WTC11 (cell line): ENCODE data around the gene PROSER2. TPM values are rescaled to one million over a fixed set of nuclear protein-coding genes. Genes with fewer than 3 reads are reported as not detected.

Experiments used
- ATAC-seq: fragments of 200-7000 bp; cut with Tn5 transposase; 2 replicates; pipeline ENCODE4 v1.10.0; 2021; ENCODE audit warnings: mild to moderate bottlenecking, moderate library complexity
- CTCF ChIA-PET: fragments of 300-600 bp; sonication (Branson Sonifier 250); formaldehyde crosslinking; loops from one replicate; lab custom pipeline; 2021; ENCODE audit warnings: antibody characterized with exemption; lab: Charles Lee
- POLR2A ChIA-PET: fragments of 350-600 bp; sonication (Branson Sonifier 250); formaldehyde crosslinking; loops from one replicate; lab custom pipeline; 2021; ENCODE audit warnings: antibody characterized with exemption; lab: Charles Lee
- DNase-seq: peaks from one replicate; pipeline ENCODE4 v3.0.0; 2021; ENCODE audit warnings: low spot score
- H3K27ac Mint-ChIP-seq: 2 replicates; pipeline ENCODE4 v1.8.0; 2021; ENCODE audit warnings: mixed read lengths
- H3K27me3 Mint-ChIP-seq: 2 replicates; pipeline ENCODE4 v1.8.0; 2021; ENCODE audit warnings: low read depth, mild to moderate bottlenecking, moderate library complexity, mixed read lengths
- H3K36me3 Mint-ChIP-seq: 2 replicates; pipeline ENCODE4 v1.8.0; 2021; ENCODE audit warnings: mixed read lengths
- H3K4me1 Mint-ChIP-seq: 2 replicates; pipeline ENCODE4 v1.8.0; 2022; ENCODE audit warnings: mixed read lengths
- H3K4me3 Mint-ChIP-seq: 2 replicates; pipeline ENCODE4 v1.8.0; 2021; ENCODE audit warnings: mild to moderate bottlenecking, moderate library complexity, mixed read lengths
- H3K9me3 Mint-ChIP-seq: 2 replicates; pipeline ENCODE4 v1.8.0; 2021; ENCODE audit warnings: mixed read lengths
- AR ChIP-seq: fragments of 250-450 bp; sonication (Bioruptor Pico); IDR thresholded peaks from 2 replicates; pipeline ENCODE4 v1.9.0; 2021; ENCODE audit warnings: mild to moderate bottlenecking
- ATF1 ChIP-seq: sonication (generic); formaldehyde crosslinking; IDR thresholded peaks from 2 replicates; pipeline ENCODE4 v1.8.1; 2023; ENCODE audit warnings: mild to moderate bottlenecking, moderate library complexity, missing genetic modification reagents
- ATF2 ChIP-seq: sonication (generic); formaldehyde crosslinking; IDR thresholded peaks from 2 replicates; pipeline ENCODE4 v1.8.1; 2022; ENCODE audit warnings: low read depth, missing genetic modification reagents, borderline replicate concordance
- ATF6 ChIP-seq: sonication (generic); formaldehyde crosslinking; IDR thresholded peaks from 2 replicates; pipeline ENCODE4 v1.8.1; 2023; ENCODE audit warnings: mild to moderate bottlenecking, missing genetic modification reagents
- CREB1 ChIP-seq: sonication (generic); formaldehyde crosslinking; IDR thresholded peaks from 2 replicates; pipeline ENCODE4 v1.8.0; 2023; ENCODE audit warnings: mild to moderate bottlenecking, missing genetic modification reagents
- EMX1 ChIP-seq: fragments of 250-450 bp; sonication (Bioruptor Pico); IDR thresholded peaks from 2 replicates; pipeline ENCODE4 v1.8.0; 2021; ENCODE audit warnings: mild to moderate bottlenecking
- FOXK1 ChIP-seq: sonication (generic); formaldehyde crosslinking; IDR thresholded peaks from 2 replicates; pipeline ENCODE4 v1.8.0; 2022; ENCODE audit warnings: mild to moderate bottlenecking, moderate library complexity, missing genetic modification reagents
- GABPB1 ChIP-seq: sonication (generic); formaldehyde crosslinking; IDR thresholded peaks from 2 replicates; pipeline ENCODE4 v1.8.1; 2023; ENCODE audit warnings: mild to moderate bottlenecking, missing genetic modification reagents
- GTF2I ChIP-seq: fragments of 250-450 bp; sonication (Bioruptor Pico); conservative IDR thresholded peaks from 2 replicates; pipeline ENCODE4 v1.4.0; 2021; ENCODE audit warnings: mild to moderate bottlenecking
- HMGA2 ChIP-seq: fragments of 250-450 bp; sonication (Bioruptor Pico); IDR thresholded peaks from 2 replicates; pipeline ENCODE4 v1.4.0; 2021; ENCODE audit warnings: mild to moderate bottlenecking, moderate library complexity
- IRF2 ChIP-seq: sonication (generic); formaldehyde crosslinking; IDR thresholded peaks from 2 replicates; pipeline ENCODE4 v1.8.0; 2022; ENCODE audit warnings: low read depth, missing genetic modification reagents, borderline replicate concordance
- NFE2L1 ChIP-seq: sonication (generic); formaldehyde crosslinking; IDR thresholded peaks from 2 replicates; pipeline ENCODE4 v1.8.1; 2023; ENCODE audit warnings: missing genetic modification reagents
- NFYB ChIP-seq: sonication (generic); formaldehyde crosslinking; conservative IDR thresholded peaks from 2 replicates; pipeline ENCODE4 v1.8.0; 2022; ENCODE audit warnings: low read depth, missing genetic modification reagents
- OVOL2 ChIP-seq: fragments of 250-450 bp; sonication (Bioruptor Pico); IDR thresholded peaks from 2 replicates; pipeline ENCODE4 v1.9.0; 2021; ENCODE audit warnings: mild to moderate bottlenecking, borderline replicate concordance
- SMAD4 ChIP-seq: sonication (generic); formaldehyde crosslinking; IDR thresholded peaks from 2 replicates; pipeline ENCODE4 v1.8.0; 2022; ENCODE audit warnings: mild to moderate bottlenecking, missing genetic modification reagents
- ZBTB21 ChIP-seq: sonication (generic); formaldehyde crosslinking; IDR thresholded peaks from 2 replicates; pipeline ENCODE4 v1.8.1; 2023; ENCODE audit warnings: mild to moderate bottlenecking, missing genetic modification reagents, borderline replicate concordance
- ZNF121 ChIP-seq: sonication (generic); formaldehyde crosslinking; IDR thresholded peaks from 2 replicates; pipeline ENCODE4 v1.8.0; 2023; ENCODE audit warnings: missing genetic modification reagents
- ZNF219 ChIP-seq: sonication (generic); formaldehyde crosslinking; IDR thresholded peaks from 2 replicates; pipeline ENCODE4 v1.8.0; 2023; ENCODE audit warnings: missing genetic modification reagents, mild to moderate bottlenecking, borderline replicate concordance
- ZNF281 ChIP-seq: sonication (generic); formaldehyde crosslinking; IDR thresholded peaks from 2 replicates; pipeline ENCODE4 v1.8.0; 2023; ENCODE audit warnings: mild to moderate bottlenecking, missing genetic modification reagents
- ZNF423 ChIP-seq: fragments of 250-450 bp; sonication (Bioruptor Pico); IDR thresholded peaks from 2 replicates; pipeline ENCODE4 v2.1.2; 2022; ENCODE audit warnings: mild to moderate bottlenecking, moderate library complexity
- ZNF671 ChIP-seq: fragments of 250-450 bp; sonication (Bioruptor Pico); IDR thresholded peaks from 2 replicates; pipeline ENCODE4 v1.8.0; 2021; ENCODE audit warnings: mild to moderate bottlenecking
- total RNA-seq: library from RNA; stranded (reverse); gene quantifications from 3 replicates; pipeline ENCODE4 v1.2.3, GENCODE V29; 2021

The PROSER2 gene
- total RNA-seq, 1 experiment from 2014 or later = 8.5 TPM

- TF ChIP-seq ATF2 = no peak
- no peak for TF ChIP-seq ZNF121 (CRISPR knock-in tag)
- no peak for TF ChIP-seq SMAD4 (CRISPR knock-in tag)
- TF ChIP-seq ATF1 (CRISPR knock-in tag) = no peak
- no peak for TF ChIP-seq ATF6
- TF ChIP-seq NFE2L1 (CRISPR knock-in tag) = no peak
- no peak for TF ChIP-seq HMGA2 (CRISPR knock-in tag)
- TF ChIP-seq ZBTB21 (CRISPR knock-in tag) = no peak
- TF ChIP-seq ZNF671 (CRISPR knock-in tag) = no peak
- TF ChIP-seq ZNF219 = no peak
- no peak for TF ChIP-seq GTF2I (CRISPR knock-in tag)
- TF ChIP-seq ZNF281 (CRISPR knock-in tag) = no peak
- no peak for TF ChIP-seq OVOL2 (CRISPR knock-in tag)
- no peak for TF ChIP-seq IRF2 (CRISPR knock-in tag)
Measured at GRCh38 chr10:11874568-11875493, 51.7 kb downstream of the PROSER2 start (continued).

GRCh38 chr10:11875494-11876281, 52.5 kb downstream of the PROSER2 start:
- ATAC-seq = peak; percentile 21
- Mint-ChIP-seq H3K4me1 (peaks cover 43% of the 10 kb centered on the region), H3K4me3 (0 out of 2 replicates have a peak overlapping the region, but pooled peaks have one; percentile 9), H3K27me3 (peaks cover 3% of the 10 kb centered on the region), H3K27ac (0 out of 2 replicates have a peak overlapping the region, but pooled peaks have one; percentile 86), H3K9me3 (no peaks in the 10 kb centered on the region), H3K36me3 (no peaks in the 10 kb centered on the region)
- ChIA-PET POLR2A (no interaction called here), CTCF (interaction anchor here (0.9 to 1.7 kb wide), 4 partner anchors 10 to 111 kb away, joined by 3 to 8 read pairs (median 6); no protein-coding TSS in a partner anchor)
- no peak for DNase-seq
- TF ChIP-seq EMX1 (CRISPR knock-in tag) (no peak), FOXK1 (CRISPR knock-in tag) (no peak), ZNF423 (CRISPR knock-in tag) (no peak), NFYB (CRISPR knock-in tag) (no peak), GABPB1 (CRISPR knock-in tag) (peak; percentile 71; the same call in 1 of the 2 replicates), CREB1 (CRISPR knock-in tag) (no peak), AR (CRISPR knock-in tag) (no peak)
